ENCODE measurements around the gene GLRX3.

- TF ChIP-seq, protein P1, sequence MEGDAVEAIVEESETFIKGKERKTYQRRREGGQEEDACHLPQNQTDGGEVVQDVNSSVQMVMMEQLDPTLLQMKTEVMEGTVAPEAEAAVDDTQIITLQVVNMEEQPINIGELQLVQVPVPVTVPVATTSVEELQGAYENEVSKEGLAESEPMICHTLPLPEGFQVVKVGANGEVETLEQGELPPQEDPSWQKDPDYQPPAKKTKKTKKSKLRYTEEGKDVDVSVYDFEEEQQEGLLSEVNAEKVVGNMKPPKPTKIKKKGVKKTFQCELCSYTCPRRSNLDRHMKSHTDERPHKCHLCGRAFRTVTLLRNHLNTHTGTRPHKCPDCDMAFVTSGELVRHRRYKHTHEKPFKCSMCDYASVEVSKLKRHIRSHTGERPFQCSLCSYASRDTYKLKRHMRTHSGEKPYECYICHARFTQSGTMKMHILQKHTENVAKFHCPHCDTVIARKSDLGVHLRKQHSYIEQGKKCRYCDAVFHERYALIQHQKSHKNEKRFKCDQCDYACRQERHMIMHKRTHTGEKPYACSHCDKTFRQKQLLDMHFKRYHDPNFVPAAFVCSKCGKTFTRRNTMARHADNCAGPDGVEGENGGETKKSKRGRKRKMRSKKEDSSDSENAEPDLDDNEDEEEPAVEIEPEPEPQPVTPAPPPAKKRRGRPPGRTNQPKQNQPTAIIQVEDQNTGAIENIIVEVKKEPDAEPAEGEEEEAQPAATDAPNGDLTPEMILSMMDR (IDR thresholded peaks at IDR 0.05) = no peak
- no peak for TF ChIP-seq POLR2A (IDR thresholded peaks at IDR 0.05)
These were observed 71.0 kb downstream of the GLRX3 start for GRCh38 chr10:130207205-130207604.
